ENCODE measurements around the gene MYO7B. TPM values are rescaled to one million over a fixed set of nuclear protein-coding genes. Genes with fewer than 3 reads are reported as not detected.
"Not testable (repeated sequence)": the region's sequence is repeated elsewhere in the genome, so short reads cannot be mapped to it uniquely, and the experiment has no call there.

Gene MYO7B
- total RNA-seq, 2 experiments from 2014 or later: 0.26 TPM; not detected in 1

GRCh38 chr2:127565261-127566138 is 30.0 kb downstream of the MYO7B start:
- CTCF ChIA-PET: interaction anchor here (1.1 kb wide), 1 partner anchor 87 kb away, joined by 3 read pairs; no protein-coding TSS in a partner anchor
- H3K4me3 Mint-ChIP-seq: no peak overlapping the region
- DNase-seq (no peak), ATAC-seq (no peak)
- H3K4me1 Mint-ChIP-seq: peaks cover 18% of the 10 kb centered on the region
- H3K27ac Mint-ChIP-seq: no peak overlapping the region
- peaks cover 4% of the 10 kb centered on the region for H3K36me3 Mint-ChIP-seq
- H3K9me3 Mint-ChIP-seq (ENCODE audit: low read depth): peaks cover 2% of the 10 kb centered on the region
- H3K27me3 Mint-ChIP-seq: peaks cover 84% of the 10 kb centered on the region

GRCh38 chr2:127566139-127566417 is 30.6 kb downstream of the MYO7B start:
- no peak overlapping the region for H3K27ac Mint-ChIP-seq
- peaks cover 18% of the 10 kb centered on the region for H3K4me1 Mint-ChIP-seq
- peaks cover 84% of the 10 kb centered on the region for H3K27me3 Mint-ChIP-seq
- H3K9me3 Mint-ChIP-seq (ENCODE audit: low read depth): peaks cover 2% of the 10 kb centered on the region
- peaks cover 4% of the 10 kb centered on the region for H3K36me3 Mint-ChIP-seq
- DNase-seq: no peak
- no peak overlapping the region for H3K4me3 Mint-ChIP-seq
- ATAC-seq: no peak
- CTCF ChIA-PET: interaction anchor here (1.1 to 1.4 kb wide), 2 partner anchors 9 to 87 kb away, joined by 3 read pairs; no protein-coding TSS in a partner anchor

GRCh38 chr2:127566576-127566975 is 31.1 kb downstream of the MYO7B start:
- Mint-ChIP-seq H3K9me3 (ENCODE audit: low read depth) (peaks cover 2% of the 10 kb centered on the region), H3K4me1 (peaks cover 18% of the 10 kb centered on the region), H3K36me3 (peaks cover 4% of the 10 kb centered on the region), H3K27ac (no peak overlapping the region), H3K27me3 (peaks cover 84% of the 10 kb centered on the region), H3K4me3 (no peak overlapping the region)
- CTCF ChIA-PET: interaction anchor here (1.1 to 1.4 kb wide), 2 partner anchors 9 to 88 kb away, joined by 3 read pairs; no protein-coding TSS in a partner anchor
- DNase-seq (no peak), ATAC-seq (no peak)

DNA sequence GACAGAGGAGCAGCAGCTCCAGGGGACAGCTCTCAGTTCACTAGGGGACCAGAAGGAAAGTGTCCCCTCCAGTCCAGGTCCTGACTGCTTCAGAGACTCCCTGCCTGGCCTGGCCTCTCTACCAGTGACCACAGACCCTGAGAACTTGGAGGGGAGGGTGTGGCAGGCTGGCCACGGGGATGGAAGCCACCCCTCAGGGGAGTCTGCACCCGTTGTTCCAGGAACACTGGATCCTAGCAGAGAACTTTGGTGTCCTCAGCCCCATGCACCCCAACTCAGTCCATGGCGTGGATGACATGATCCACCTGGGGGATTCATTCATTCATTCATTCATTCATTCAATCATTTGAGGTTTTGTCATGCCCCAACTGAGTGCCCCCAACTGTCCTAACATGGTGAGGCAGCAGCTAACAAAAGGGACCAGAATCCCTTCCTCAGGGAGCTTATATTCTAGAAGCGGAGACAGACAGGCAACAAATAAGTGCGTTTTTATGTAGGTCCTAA is 31.9 kb downstream of the MYO7B start:
- CTCF ChIA-PET: interaction anchor here (1.4 kb wide), 1 partner anchor 8 kb away, joined by 3 read pairs; no protein-coding TSS in a partner anchor
- no peak for ATAC-seq
- Mint-ChIP-seq H3K9me3 (ENCODE audit: low read depth) (peaks cover 2% of the 10 kb centered on the region), H3K27me3 (peaks cover 87% of the 10 kb centered on the region), H3K36me3 (peaks cover 4% of the 10 kb centered on the region), H3K4me1 (peaks cover 18% of the 10 kb centered on the region), H3K4me3 (no peak overlapping the region), H3K27ac (no peak overlapping the region)
- DNase-seq: no peak

DNA sequence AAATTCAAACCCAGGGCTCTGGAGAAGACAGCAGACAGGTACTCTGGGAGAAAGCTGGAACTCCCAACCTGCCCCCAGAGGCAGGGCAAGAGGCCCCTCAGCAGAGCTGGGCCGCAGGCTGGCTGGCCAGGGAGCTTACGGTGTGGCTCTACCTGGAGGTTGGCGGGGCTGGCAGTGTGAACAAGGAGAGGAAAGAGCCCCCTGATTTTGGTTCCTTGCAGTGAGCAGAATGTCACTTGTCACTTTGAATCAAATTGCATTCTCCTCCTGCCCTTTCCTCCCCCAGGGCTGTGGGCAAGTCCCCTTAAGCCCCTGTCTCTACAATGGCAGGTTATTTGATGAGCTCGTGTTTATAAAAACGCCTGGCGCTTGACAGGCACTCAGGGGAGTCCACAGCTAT is 32.6 kb downstream of the MYO7B start:
- ATAC-seq: no peak
- Mint-ChIP-seq H3K9me3 (ENCODE audit: low read depth) (peaks cover under 1% of the 10 kb centered on the region), H3K4me3 (no peak overlapping the region), H3K36me3 (peaks cover under 1% of the 10 kb centered on the region), H3K27me3 (peaks cover 89% of the 10 kb centered on the region), H3K27ac (no peak overlapping the region), H3K4me1 (peaks cover 14% of the 10 kb centered on the region)
- CTCF ChIA-PET: no interaction called here
- DNase-seq: no peak

DNA sequence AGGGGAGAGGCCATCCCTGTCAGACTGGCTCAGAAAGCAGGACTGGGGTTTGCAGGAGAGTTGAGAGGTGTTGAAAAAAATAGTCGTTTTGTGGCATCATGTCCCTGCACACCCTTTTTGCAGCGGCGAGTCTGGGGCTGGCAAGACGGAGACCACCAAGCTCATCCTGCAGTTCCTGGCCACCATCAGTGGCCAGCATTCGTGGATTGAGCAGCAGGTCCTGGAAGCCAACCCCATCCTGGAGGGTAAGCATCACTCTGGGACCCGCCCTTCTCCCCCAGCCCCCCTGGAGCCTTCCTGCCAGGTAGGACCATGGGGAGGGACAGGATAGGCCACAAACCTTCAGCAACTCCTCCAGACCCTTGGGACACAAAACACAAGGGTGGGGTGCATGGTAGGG is 34.2 kb downstream of the MYO7B start:
- no peak overlapping the region for H3K4me3 Mint-ChIP-seq
- H3K27ac Mint-ChIP-seq: no peak overlapping the region
- H3K4me1 Mint-ChIP-seq: peaks cover 2% of the 10 kb centered on the region
- no peaks in the 10 kb centered on the region for H3K36me3 Mint-ChIP-seq
- ATAC-seq (no peak), DNase-seq (no peak)
- CTCF ChIA-PET: no interaction called here
- peaks cover 83% of the 10 kb centered on the region for H3K27me3 Mint-ChIP-seq
- no peaks in the 10 kb centered on the region for H3K9me3 Mint-ChIP-seq (ENCODE audit: low read depth)

DNA sequence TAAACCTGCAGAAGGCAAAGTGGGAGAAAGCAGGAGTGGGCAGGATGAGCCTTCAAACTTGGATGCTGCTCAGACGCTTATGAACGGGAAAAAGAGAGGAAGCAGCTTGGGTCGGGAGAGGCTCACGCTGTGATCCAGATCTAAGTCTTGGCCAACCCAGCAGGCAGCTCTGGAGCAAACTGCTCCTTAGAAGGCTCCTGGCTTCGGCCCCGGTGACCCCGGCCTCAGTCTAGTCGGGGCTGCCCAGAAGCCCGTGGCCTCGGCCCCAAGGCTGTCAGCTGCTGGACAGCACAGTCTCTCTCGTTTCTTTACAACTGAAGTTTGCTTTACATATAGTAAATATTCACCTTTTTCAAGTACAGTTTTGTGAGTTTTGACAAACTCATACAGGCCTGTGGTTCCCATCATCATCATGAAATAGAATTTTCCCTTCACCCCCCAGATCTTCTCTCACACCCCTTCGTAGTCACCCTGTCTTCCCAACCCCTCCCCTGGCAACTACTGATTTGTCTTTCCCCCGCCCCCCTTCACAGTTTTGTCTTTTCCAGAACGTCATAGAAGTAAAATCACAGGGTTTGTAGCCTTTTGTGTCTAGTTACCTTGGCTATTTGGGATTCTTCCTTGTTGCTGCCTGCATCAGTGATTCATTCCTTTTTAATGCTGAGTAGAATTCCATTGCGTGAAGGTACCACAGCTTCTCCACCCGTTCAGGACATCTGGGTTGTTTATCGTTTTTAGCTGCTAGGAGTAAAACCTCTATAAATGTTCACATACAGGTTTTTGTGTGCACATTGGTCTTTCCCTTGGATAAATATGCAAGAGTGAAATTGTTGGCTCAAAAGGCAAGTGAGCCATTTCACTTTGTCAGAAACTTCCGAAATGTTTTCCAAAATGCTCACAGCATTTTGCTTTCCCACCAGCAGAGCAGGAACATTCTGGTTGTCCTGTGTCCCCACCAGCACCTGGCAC is 35.1 kb downstream of the MYO7B start:
- peaks cover 78% of the 10 kb centered on the region for H3K27me3 Mint-ChIP-seq
- ATAC-seq (no peak), DNase-seq (peak; percentile 19)
- no peaks in the 10 kb centered on the region for H3K36me3 Mint-ChIP-seq
- CTCF ChIA-PET: no interaction called here
- no peaks in the 10 kb centered on the region for H3K9me3 Mint-ChIP-seq (ENCODE audit: low read depth)
- peaks cover 9% of the 10 kb centered on the region for H3K4me1 Mint-ChIP-seq
- H3K4me3 Mint-ChIP-seq: no peak overlapping the region
- H3K27ac Mint-ChIP-seq: no peak overlapping the region

DNA sequence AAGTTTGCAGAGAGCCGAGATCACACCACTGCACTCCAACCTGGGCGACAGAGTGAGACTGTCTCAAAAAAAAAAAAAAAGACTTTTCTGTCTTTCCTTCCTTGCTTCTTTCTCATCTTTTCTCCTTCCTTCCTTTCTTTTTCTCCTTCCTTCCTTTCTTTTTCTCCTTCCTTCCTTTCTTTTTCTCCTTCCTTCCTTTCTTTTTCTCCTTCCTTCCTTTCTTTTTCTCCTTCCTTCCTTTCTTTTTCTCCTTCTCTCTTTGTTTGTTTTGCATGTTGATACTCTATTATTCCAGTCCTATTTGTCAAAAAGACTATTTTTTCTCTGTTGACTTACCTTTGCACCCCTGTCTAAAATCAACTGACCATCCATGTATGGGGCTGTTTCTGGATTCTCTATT is 36.9 kb downstream of the MYO7B start:
- H3K36me3 Mint-ChIP-seq; ATAC-seq; H3K4me1 Mint-ChIP-seq; H3K27ac Mint-ChIP-seq; DNase-seq; CTCF ChIA-PET; H3K4me3 Mint-ChIP-seq; H3K9me3 Mint-ChIP-seq (ENCODE audit: low read depth): not testable (repeated sequence)
- peaks cover 77% of the 10 kb centered on the region for H3K27me3 Mint-ChIP-seq

DNA sequence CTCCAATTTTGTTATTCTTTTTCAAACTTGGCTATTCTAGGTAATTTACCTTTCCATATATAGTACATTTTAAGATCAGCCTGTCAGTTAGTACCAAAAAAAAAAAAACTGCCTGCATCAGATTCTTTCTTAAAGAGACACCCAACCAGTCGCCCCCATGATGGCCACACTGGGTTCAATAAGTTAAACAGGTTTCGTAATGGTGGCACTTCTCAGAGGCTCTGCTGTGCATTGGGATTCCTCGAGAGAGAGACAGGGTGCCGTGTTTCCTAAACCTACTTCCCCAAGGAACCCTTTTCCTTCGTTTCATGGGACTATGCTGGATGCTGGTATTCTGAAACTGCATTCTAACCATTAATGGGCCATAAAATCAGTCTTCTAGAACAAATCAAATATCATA is 37.4 kb downstream of the MYO7B start:
- Mint-ChIP-seq H3K4me1 (peaks cover 9% of the 10 kb centered on the region), H3K36me3 (no peaks in the 10 kb centered on the region), H3K27me3 (peaks cover 72% of the 10 kb centered on the region), H3K27ac (no peak overlapping the region), H3K9me3 (ENCODE audit: low read depth) (no peaks in the 10 kb centered on the region), H3K4me3 (no peak overlapping the region)
- DNase-seq (no peak), ATAC-seq (no peak)
- CTCF ChIA-PET: no interaction called here

DNA sequence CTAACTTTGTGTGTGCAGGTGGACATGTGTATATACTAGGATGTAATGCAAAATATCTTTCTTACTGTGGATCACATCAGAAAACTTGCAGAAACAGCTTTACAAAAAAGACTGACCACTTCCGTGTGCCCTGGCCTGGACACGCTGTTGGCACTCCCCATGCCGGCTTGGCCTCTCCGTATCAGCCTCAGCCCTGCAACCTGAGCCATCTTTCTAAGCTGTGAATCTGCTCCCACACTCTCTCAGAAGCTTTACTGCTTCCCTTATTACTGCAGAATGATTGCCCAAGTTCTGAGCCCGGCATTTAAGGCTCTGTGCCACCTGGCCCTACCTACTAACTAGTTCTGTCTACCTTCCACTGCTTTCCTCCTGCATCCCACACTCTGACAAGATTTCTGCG is 37.8 kb downstream of the MYO7B start:
- Mint-ChIP-seq H3K27me3 (peaks cover 71% of the 10 kb centered on the region), H3K27ac (no peak overlapping the region), H3K4me3 (no peak overlapping the region), H3K9me3 (ENCODE audit: low read depth) (no peaks in the 10 kb centered on the region), H3K4me1 (peaks cover 9% of the 10 kb centered on the region), H3K36me3 (no peaks in the 10 kb centered on the region)
- no peak for DNase-seq
- CTCF ChIA-PET: no interaction called here
- ATAC-seq: no peak

DNA sequence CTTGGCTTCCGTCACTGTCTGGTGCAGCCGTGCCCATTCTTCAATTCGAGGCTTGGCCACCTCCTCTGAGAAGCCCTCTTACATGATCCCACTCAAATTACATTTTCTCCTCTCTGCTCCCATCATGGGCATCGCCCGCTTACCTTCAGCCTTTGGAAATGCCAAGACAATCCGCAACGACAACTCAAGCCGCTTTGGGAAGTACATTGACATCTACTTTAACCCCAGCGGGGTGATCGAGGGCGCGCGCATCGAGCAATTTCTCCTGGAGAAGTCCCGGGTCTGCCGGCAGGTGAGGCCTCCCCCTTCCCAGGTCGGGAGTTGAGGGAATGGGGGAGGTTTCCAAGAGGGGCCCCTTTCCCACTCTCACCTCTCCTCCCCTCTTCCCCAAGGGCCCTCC is 38.3 kb downstream of the MYO7B start:
- H3K27me3 Mint-ChIP-seq: peaks cover 71% of the 10 kb centered on the region
- CTCF ChIA-PET: no interaction called here
- ATAC-seq (no peak), DNase-seq (no peak)
- H3K9me3 Mint-ChIP-seq (ENCODE audit: low read depth): no peaks in the 10 kb centered on the region
- H3K36me3 Mint-ChIP-seq: no peaks in the 10 kb centered on the region
- peaks cover 9% of the 10 kb centered on the region for H3K4me1 Mint-ChIP-seq
- H3K4me3 Mint-ChIP-seq: no peak overlapping the region
- H3K27ac Mint-ChIP-seq: no peak overlapping the region

DNA sequence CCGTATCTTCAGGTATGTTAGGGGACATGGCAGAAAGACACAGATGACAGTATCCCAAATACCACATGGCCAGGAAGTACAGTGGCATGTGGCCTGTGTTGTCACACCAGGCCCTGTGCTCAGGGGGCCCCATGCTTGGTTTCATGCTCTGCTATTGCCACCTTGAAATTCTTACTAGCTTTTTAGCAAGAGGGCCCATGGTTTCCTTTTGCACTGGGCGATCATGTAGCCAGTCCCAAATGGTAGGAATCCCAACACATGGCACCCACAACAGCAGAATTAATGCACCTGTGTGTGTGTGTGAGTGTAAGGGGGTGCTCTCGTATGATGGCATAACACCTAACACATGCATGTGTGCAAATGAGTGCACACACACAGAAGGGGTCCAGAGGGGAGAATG is 39.2 kb downstream of the MYO7B start:
- Mint-ChIP-seq H3K4me3 (no peak overlapping the region), H3K9me3 (ENCODE audit: low read depth) (no peaks in the 10 kb centered on the region), H3K27me3 (peaks cover 69% of the 10 kb centered on the region), H3K4me1 (peaks cover 9% of the 10 kb centered on the region), H3K27ac (no peak overlapping the region), H3K36me3 (no peaks in the 10 kb centered on the region)
- CTCF ChIA-PET: interaction anchor here (1.0 to 1.5 kb wide), 3 partner anchors 8 to 17 kb away, joined by 3 to 6 read pairs (median 3); no protein-coding TSS in a partner anchor
- DNase-seq (peak; percentile 37), ATAC-seq (no peak)

GRCh38 chr2:127575185-127575765 is 39.8 kb downstream of the MYO7B start:
- Mint-ChIP-seq H3K36me3 (no peaks in the 10 kb centered on the region), H3K4me3 (no peak overlapping the region), H3K27me3 (peaks cover 64% of the 10 kb centered on the region), H3K4me1 (peaks cover 9% of the 10 kb centered on the region), H3K27ac (no peak overlapping the region), H3K9me3 (ENCODE audit: low read depth) (no peaks in the 10 kb centered on the region)
- ATAC-seq (no peak), DNase-seq (peak; percentile 9)
- CTCF ChIA-PET: interaction anchor here (1.0 to 1.5 kb wide), 3 partner anchors 8 to 16 kb away, joined by 3 to 6 read pairs (median 3); no protein-coding TSS in a partner anchor
